Measurements from ENCODE around the gene STT3B. TPM values are rescaled to one million over a fixed set of nuclear protein-coding genes. Genes with fewer than 3 reads are reported as not detected.

STT3B gene
- total and polyA plus RNA-seq, 10 donors: 28.4 to 128 (median 86.6) TPM

- Histone ChIP-seq H3K4me3 (no peak overlapping the region), H3K27me3 (replicated peaks in 1 of 7) (no peaks in the 10 kb centered on the region), H3K27ac (no peak overlapping the region), H3K36me3 (no peaks in the 10 kb centered on the region), H3K9me3 (no peaks in the 10 kb centered on the region), H3K4me1 (peaks cover 0 to 13% (median 0%) of the 10 kb centered on the region in 6 donors)
- no peak for DNase-seq
- TF ChIP-seq POLR2AphosphoS5 (IDR thresholded peaks at IDR 0.05) (no peak), CTCF (IDR thresholded peaks at IDR 0.05 in 8 of 11, conservative IDR thresholded peaks at IDR 0.05 in 3 of 11) (no peak), POLR2A (IDR thresholded peaks at IDR 0.05) (no peak)
- WGBS, 5 donors: 81 to 87% (median 84%) methylated on average over 2 of the region's 2 CpGs
- intact Hi-C loops (cut with DNase I; ENCODE audit: low total_unique reads): no loop called here
Measured at GRCh38 chr3:31508452-31509146, 24.1 kb upstream of the STT3B start.

GRCh38 chr3:31509147-31509728, 23.5 kb upstream of the STT3B start:
- H3K9me3 ChIP-seq: no peaks in the 10 kb centered on the region
- H3K36me3 ChIP-seq: no peaks in the 10 kb centered on the region
- no peak overlapping the region for H3K4me3 ChIP-seq
- no peak overlapping the region for H3K27ac ChIP-seq
- intact Hi-C loops (cut with DNase I; ENCODE audit: low total_unique reads): no loop called here
- WGBS, 5 donors: 62 to 89% (median 74%) methylated on average over 1 of the region's 1 CpG
- TF ChIP-seq POLR2A (IDR thresholded peaks at IDR 0.05) (no peak), POLR2AphosphoS5 (IDR thresholded peaks at IDR 0.05) (no peak), CTCF (IDR thresholded peaks at IDR 0.05 in 8 of 11, conservative IDR thresholded peaks at IDR 0.05 in 3 of 11) (no peak)
- DNase-seq: no peak
- no peaks in the 10 kb centered on the region for H3K27me3 ChIP-seq (replicated peaks in 1 of 7)
- H3K4me1 ChIP-seq: peaks cover 0 to 13% (median 0%) of the 10 kb centered on the region in 6 donors

- DNase-seq: no peak
- WGBS, 5 donors: 88 to 95% (median 90%) methylated on average over 5 of the region's 5 CpGs
- no peaks in the 10 kb centered on the region for H3K36me3 ChIP-seq
Measured at GRCh38 chr3:31514570-31514969, 18.2 kb upstream of the STT3B start.

More at GRCh38 chr3:31514570-31514969, 18.2 kb upstream of the STT3B start:
- Histone ChIP-seq H3K27ac (no peak overlapping the region), H3K27me3 (replicated peaks in 1 of 7) (no peaks in the 10 kb centered on the region), H3K4me1 (no peaks in the 10 kb centered on the region), H3K4me3 (no peak overlapping the region), H3K9me3 (no peaks in the 10 kb centered on the region)
- intact Hi-C loops (cut with DNase I; ENCODE audit: low total_unique reads): no loop called here
- no peak for TF ChIP-seq POLR2AphosphoS5 (IDR thresholded peaks at IDR 0.05)
- no peak for TF ChIP-seq POLR2A (IDR thresholded peaks at IDR 0.05)
- no peak for TF ChIP-seq CTCF (IDR thresholded peaks at IDR 0.05 in 8 of 11, conservative IDR thresholded peaks at IDR 0.05 in 3 of 11)

All from spleen (tissue), 11 donors.